ENCODE measurements around the gene JPT1.
A peak's percentile ranks its signal among the peaks of the same experiment; 100 is the strongest.

Gene JPT1

GRCh38 chr17:75131278-75132017 lies 22.9 kb downstream of the JPT1 start, which contains the start of gene NT5C (continued):
- TF ChIP-seq MEIS1 (CRISPR knock-in tag; IDR thresholded peaks at IDR 0.05; ENCODE audit: borderline replicate concordance), result no peak
- TF ChIP-seq ZNF404 (tag by site-specific recombination; IDR thresholded peaks at IDR 0.05), result no peak
- TF ChIP-seq ZNF830 (tag by site-specific recombination; IDR thresholded peaks at IDR 0.05; ENCODE audit: low read depth), result no peak
- no peak for TF ChIP-seq HOXA7 (CRISPR knock-in tag; IDR thresholded peaks at IDR 0.05; ENCODE audit: borderline replicate concordance)
- no peak for TF ChIP-seq ZBTB21 (tag by site-specific recombination; IDR thresholded peaks at IDR 0.05)
- no peak for TF ChIP-seq ZNF433 (tag by site-specific recombination; IDR thresholded peaks at IDR 0.05; ENCODE audit: low read depth)
- TF ChIP-seq ZBTB44 (tag by site-specific recombination; IDR thresholded peaks at IDR 0.05), result peak; percentile 44
- no peak for TF ChIP-seq TSHZ1 (tag by site-specific recombination; IDR thresholded peaks at IDR 0.05; ENCODE audit: borderline replicate concordance)
- TF ChIP-seq MZF1 (tag by site-specific recombination; IDR thresholded peaks at IDR 0.05; ENCODE audit: borderline replicate concordance), result no peak
- TF ChIP-seq ZNF707 (tag by site-specific recombination; IDR thresholded peaks at IDR 0.05), result no peak
- peak; percentile 92 for TF ChIP-seq ZBTB8A (tag by site-specific recombination; IDR thresholded peaks at IDR 0.05)
- no peak for TF ChIP-seq ZNF2 (tag by site-specific recombination; IDR thresholded peaks at IDR 0.05)
- 0 out of 2 replicates have a peak, but pooled peaks have one; percentile 9 for TF ChIP-seq KLF17 (tag by site-specific recombination; IDR thresholded peaks at IDR 0.05)
- no peak for TF ChIP-seq ZBTB1 (tag by site-specific recombination; IDR thresholded peaks at IDR 0.05)
- TF ChIP-seq ZNF174 (tag by site-specific recombination; IDR thresholded peaks at IDR 0.05), result no peak
- no peak for TF ChIP-seq ZNF488 (tag by site-specific recombination; IDR thresholded peaks at IDR 0.05)
- no peak for TF ChIP-seq ZBTB17 (tag by site-specific recombination; IDR thresholded peaks at IDR 0.05)
- TF ChIP-seq ZNF274 (IDR thresholded peaks at IDR 0.05; ENCODE audit: low read length), result no peak
- no peak for TF ChIP-seq ZNF274 (tag by site-specific recombination; IDR thresholded peaks at IDR 0.05; ENCODE audit: borderline replicate concordance)
- no peak for TF ChIP-seq ZNF18 (tag by site-specific recombination; IDR thresholded peaks at IDR 0.05)
- no peak for TF ChIP-seq INSM2 (tag by site-specific recombination; IDR thresholded peaks at IDR 0.05)
- TF ChIP-seq ZNF148 (tag by site-specific recombination; IDR thresholded peaks at IDR 0.05; ENCODE audit: borderline replicate concordance), result no peak
- no peak for TF ChIP-seq ZNF19 (tag by site-specific recombination; IDR thresholded peaks at IDR 0.05; ENCODE audit: low read depth)
- no peak for TF ChIP-seq ZNF514 (tag by site-specific recombination; IDR thresholded peaks at IDR 0.05)
- TF ChIP-seq ZNF600 (tag by site-specific recombination; IDR thresholded peaks at IDR 0.05), result no peak
- no peak for TF ChIP-seq ZNF138 (tag by site-specific recombination; IDR thresholded peaks at IDR 0.05; ENCODE audit: borderline replicate concordance)
- TF ChIP-seq TCF7L2 (IDR thresholded peaks at IDR 0.05; ENCODE audit: borderline replicate concordance, low read depth, low read length), result no peak

All from HEK293 (cell line).